ENCODE results near the gene ACTN2.
"Not testable (repeated sequence)": the region's sequence is repeated elsewhere in the genome, so short reads cannot be mapped to it uniquely, and the experiment has no call there.

Gene ACTN2

GRCh38 chr1:236685917-236686814, at the start of gene ACTN2:
Gene ACTN2, plus strand, starts transcription at chr1:236686499. Its CDS starts 175 bp downstream, at chr1:236686674.
- peak; percentile 11 for DNase-seq (ENCODE audit: low spot score)

- no peak for DNase-seq (ENCODE audit: low spot score)
Observed at GRCh38 chr1:236638945-236639344, 47.4 kb upstream of the ACTN2 start.

GRCh38 chr1:236639686-236640085, 46.6 kb upstream of the ACTN2 start:
- DNase-seq (ENCODE audit: low spot score) = no peak

GRCh38 chr1:236642763-236643162, 43.5 kb upstream of the ACTN2 start:
- DNase-seq (ENCODE audit: low spot score) = no peak

GRCh38 chr1:236645016-236645680, 41.2 kb upstream of the ACTN2 start:
- DNase-seq (ENCODE audit: low spot score) = no peak

GRCh38 chr1:236654511-236654910, 31.8 kb upstream of the ACTN2 start:
- no peak for DNase-seq (ENCODE audit: low spot score)

GRCh38 chr1:236654957-236655356, 31.3 kb upstream of the ACTN2 start:
- DNase-seq (ENCODE audit: low spot score) = no peak

- no peak for DNase-seq (ENCODE audit: low spot score)
Observed at GRCh38 chr1:236657398-236657797, 28.9 kb upstream of the ACTN2 start.

- DNase-seq (ENCODE audit: low spot score) = no peak
Observed at GRCh38 chr1:236659792-236660587, 26.3 kb upstream of the ACTN2 start.

GRCh38 chr1:236663934-236664333, 22.4 kb upstream of the ACTN2 start:
- no peak for DNase-seq (ENCODE audit: low spot score)

GRCh38 chr1:236668909-236669308, 17.4 kb upstream of the ACTN2 start:
- not testable (repeated sequence) for DNase-seq (ENCODE audit: low spot score)

- no peak for DNase-seq (ENCODE audit: low spot score)
Observed at GRCh38 chr1:236670060-236670459, 16.2 kb upstream of the ACTN2 start.

GRCh38 chr1:236673289-236673919, 12.9 kb upstream of the ACTN2 start:
- DNase-seq (ENCODE audit: low spot score) = no peak

GRCh38 chr1:236677641-236678235, 8.6 kb upstream of the ACTN2 start:
- DNase-seq (ENCODE audit: low spot score) = no peak

GRCh38 chr1:236681219-236681618, 5.1 kb upstream of the ACTN2 start:
- no peak for DNase-seq (ENCODE audit: low spot score)

GRCh38 chr1:236685205-236685916, 938 bp upstream of the ACTN2 start:
- no peak for DNase-seq (ENCODE audit: low spot score)

- DNase-seq (ENCODE audit: low spot score) = no peak
Observed at GRCh38 chr1:236686815-236687160, 489 bp downstream of the ACTN2 start.

GRCh38 chr1:236687273-236687672, 974 bp downstream of the ACTN2 start:
- DNase-seq (ENCODE audit: low spot score) = no peak

- DNase-seq (ENCODE audit: low spot score) = no peak
Observed at GRCh38 chr1:236688705-236689104, 2.4 kb downstream of the ACTN2 start.

GRCh38 chr1:236689713-236690569, 3.6 kb downstream of the ACTN2 start:
- no peak for DNase-seq (ENCODE audit: low spot score)

Measured in LoVo (cell line).